Panc1 (cell line): ENCODE data around the gene GGA2. TPM values are rescaled to one million over a fixed set of nuclear protein-coding genes. Genes with fewer than 3 reads are reported as not detected.
A peak's percentile ranks its signal among the peaks of the same experiment; 100 is the strongest.
"Not testable (repeated sequence)": the region's sequence is repeated elsewhere in the genome, so short reads cannot be mapped to it uniquely, and the experiment has no call there.

Experiments
- ATAC-seq: fragments of 200-7000 bp; cut with Tn5 transposase; 2 replicates; pipeline ENCODE4 v1.9.1; 2020; ENCODE audit warnings: mild to moderate bottlenecking, moderate library complexity
- BruUV-seq: library from RNA; stranded (reverse); fragments of 400-500 nt; replicated peaks from 2 replicates; lab custom pipeline; 2021; lab: Mats Ljungman, UMichigan
- CTCF ChIA-PET: fragments of 300-600 bp; sonication (Branson Sonifier 250); formaldehyde crosslinking; loops from one replicate; lab custom pipeline; 2022; ENCODE audit warnings: antibody characterized with exemption; lab: Charles Lee
- POLR2A ChIA-PET: fragments of 300-600 bp; sonication (Branson Sonifier 250); formaldehyde crosslinking; loops from one replicate; lab custom pipeline; 2022; ENCODE audit warnings: antibody characterized with exemption; lab: Charles Lee
- DNase-seq: peaks from one replicate; pipeline ENCODE4 v3.0.0-alpha.2; 2010; ENCODE audit warnings: low read depth, low spot score
- H3K27ac ChIP-seq: 2 replicates; pipeline ENCODE4 v1.5.1; 2011; ENCODE audit warnings: mild to moderate bottlenecking, low read length, inconsistent platforms
- H3K27me3 ChIP-seq: fragments of 200-500 bp; sonication (Bioruptor generic); 2 replicates; pipeline ENCODE4 v1.6.0; 2014; ENCODE audit warnings: low read length, inconsistent platforms; ENCODE audit not compliant: control insufficient read depth, insufficient read depth
- H3K36me3 ChIP-seq: fragments of 200-500 bp; sonication (Bioruptor generic); 2 replicates; pipeline ENCODE4 v1.5.1; 2014; ENCODE audit warnings: inconsistent platforms, mild to moderate bottlenecking, low read length, moderate library complexity; ENCODE audit not compliant: control insufficient read depth, insufficient read depth
- H3K4me1 ChIP-seq: 2 replicates; pipeline ENCODE4 v1.5.1; 2011; ENCODE audit warnings: inconsistent platforms, mild to moderate bottlenecking, low read length, moderate library complexity; ENCODE audit not compliant: control insufficient read depth, insufficient read depth
- H3K4me3 ChIP-seq, 2 experiments: 2 replicates each; pipeline ENCODE4 v1.5.1; 2011 to 2012; ENCODE audit warnings: low read depth in 2 of 2, low read length in 2 of 2, mild to moderate bottlenecking in 2 of 2, inconsistent platforms in 1 of 2, moderate library complexity in 1 of 2
- H3K9me3 ChIP-seq: fragments of 200-500 bp; sonication (Bioruptor generic); 2 replicates; pipeline ENCODE4 v1.5.1; 2014; ENCODE audit warnings: low read depth, mild to moderate bottlenecking, inconsistent platforms, low read length, moderate library complexity; ENCODE audit not compliant: control insufficient read depth, insufficient read depth
- CTCF ChIP-seq: fragments of 450-650 bp; IDR thresholded peaks from 2 replicates; pipeline ENCODE4 v1.5.1; 2017; ENCODE audit warnings: mild to moderate bottlenecking
- POLR2AphosphoS5 ChIP-seq: IDR thresholded peaks from 2 replicates; pipeline ENCODE4 v1.6.1; 2012; ENCODE audit warnings: mild to moderate bottlenecking, low read depth, low read length, moderate library complexity
- REST ChIP-seq, 2 experiments: IDR thresholded peaks; 2 replicates each; pipeline ENCODE4 v1.6.1; 2011 to 2012; ENCODE audit warnings: low read depth in 2 of 2, control low read depth in 1 of 2, low read length in 1 of 2, mild to moderate bottlenecking in 1 of 2, moderate library complexity in 1 of 2; ENCODE audit not compliant: insufficient read depth in 1 of 2
- SIN3A ChIP-seq: IDR thresholded peaks from 2 replicates; pipeline ENCODE4 v1.6.1; 2012; ENCODE audit warnings: low read depth, mild to moderate bottlenecking, low read length, moderate library complexity, borderline replicate concordance; ENCODE audit not compliant: insufficient read depth
- TCF7L2 ChIP-seq: IDR thresholded peaks from 2 replicates; pipeline ENCODE4 v1.6.1; 2011; ENCODE audit warnings: mild to moderate bottlenecking, low read depth, low read length, inconsistent platforms
- in situ Hi-C: cut with HindIII; loops from 2 replicates; pipeline ENCODE4 v1.10.0; 2016; ENCODE audit warnings: low sequenced_read_pairs, low pct_unique_long_range_greater_than_20kb
- intact Hi-C: fragments of 100-400 bp; cut with micrococcal nuclease; formaldehyde crosslinking; loops from one replicate; pipeline ENCODE4 v1.10.0; 2022; ENCODE audit not compliant: unreplicated experiment
- total RNA-seq: library from RNA; stranded (reverse); gene quantifications from one replicate; pipeline ENCODE4 v1.2.1, GENCODE V29; 2021; ENCODE audit not compliant: unreplicated experiment

Gene GGA2
- total RNA-seq, 1 experiment from 2014 or later, result 100 TPM

GRCh38 chr16:23452221-23452571 lies 58.1 kb downstream of the GGA2 start:
- ChIA-PET CTCF (interaction anchor here (0.6 kb wide), 1 partner anchor 17 kb away, joined by 3 read pairs; no protein-coding TSS in a partner anchor), POLR2A (no interaction called here)
- Histone ChIP-seq H3K4me1 (peaks cover 8% of the 10 kb centered on the region), H3K4me3 (peak overlapping the region; percentile 71 to 95), H3K27me3 (no peaks in the 10 kb centered on the region), H3K9me3 (no peaks in the 10 kb centered on the region), H3K27ac (peak overlapping the region; percentile 77), H3K36me3 (peaks cover 2% of the 10 kb centered on the region; the same call in 1 of the 2 replicates)
- intact Hi-C loops, result no loop called here
- in situ Hi-C loops, result no loop called here
- DNase-seq, result no peak
- BruUV-seq, result no TSS peak
- ATAC-seq, result peak; percentile 20
- TF ChIP-seq TCF7L2, result no peak
- TF ChIP-seq CTCF, result no peak
- TF ChIP-seq REST (IDR thresholded peaks at IDR 0.05; ENCODE audit: insufficient read depth in 1 of 2, low read depth in 2 of 2, low read length in 1 of 2), result no peak
- TF ChIP-seq POLR2AphosphoS5, result no peak
- no peak for TF ChIP-seq SIN3A

GRCh38 chr16:23448392-23448791 lies 61.9 kb downstream of the GGA2 start:
- no peak for ATAC-seq
- BruUV-seq, result TSS peak; percentile 36
- TF ChIP-seq REST (IDR thresholded peaks at IDR 0.05; ENCODE audit: insufficient read depth in 1 of 2, low read depth in 2 of 2, low read length in 1 of 2), result no peak
- TF ChIP-seq CTCF, result no peak
- no peak overlapping the region for H3K4me3 ChIP-seq
- H3K9me3 ChIP-seq, result no peaks in the 10 kb centered on the region
- intact Hi-C loops, result no loop called here
- no peak for DNase-seq
- no peak overlapping the region for H3K27ac ChIP-seq
- ChIA-PET POLR2A (interaction anchor here (0.6 kb wide), 1 partner anchor 17 kb away, joined by 14 read pairs; no protein-coding TSS in a partner anchor), CTCF (no interaction called here)
- H3K4me1 ChIP-seq, result peaks cover 8% of the 10 kb centered on the region; the same call in 1 of the 2 replicates
- H3K27me3 ChIP-seq, result no peaks in the 10 kb centered on the region
- no peaks in the 10 kb centered on the region for H3K36me3 ChIP-seq
- in situ Hi-C loops, result no loop called here

- H3K9me3 ChIP-seq, POLR2A ChIA-PET, CTCF ChIA-PET, H3K27ac ChIP-seq, H3K4me1 ChIP-seq, BruUV-seq, H3K4me3 ChIP-seq, in situ Hi-C loops, H3K36me3 ChIP-seq, ATAC-seq, DNase-seq, H3K27me3 ChIP-seq: not testable (repeated sequence)
- intact Hi-C loops, result loop anchor here (10.0 kb wide), 1 partner anchor 143 kb away; no protein-coding TSS in a partner anchor
These were observed 72.8 kb downstream of the GGA2 start for GRCh38 chr16:23437542-23437941.
